Kidney glomerular epithelial cell (primary cell): ENCODE results near the gene RIT2.
A peak's percentile ranks its signal among the peaks of the same experiment; 100 is the strongest.

Source experiments
- DNase-seq: peaks from one replicate; lab custom pipeline; 2025; lab: John Stamatoyannopoulos, UW

The RIT2 gene

DNA sequence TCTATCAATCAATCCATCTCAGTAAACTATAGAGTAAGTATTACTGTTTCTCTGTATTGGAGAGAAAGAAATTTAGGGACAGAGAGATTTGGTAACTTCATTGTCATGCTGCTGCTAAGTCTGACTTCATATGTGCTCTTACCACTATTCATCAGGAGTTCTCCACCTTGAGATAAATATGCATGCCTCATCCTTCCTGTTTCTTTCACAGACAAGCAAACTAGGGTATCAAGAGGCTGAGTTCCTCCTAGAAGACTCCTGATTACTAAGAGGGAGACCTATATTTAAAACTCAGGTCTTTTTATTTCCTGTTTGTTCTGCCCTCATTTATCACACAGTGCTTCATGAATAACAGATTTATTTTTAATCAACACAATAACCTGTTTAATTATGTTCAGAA is 34.1 kb downstream of the RIT2 start:
- DNase-seq, result no peak

DNA sequence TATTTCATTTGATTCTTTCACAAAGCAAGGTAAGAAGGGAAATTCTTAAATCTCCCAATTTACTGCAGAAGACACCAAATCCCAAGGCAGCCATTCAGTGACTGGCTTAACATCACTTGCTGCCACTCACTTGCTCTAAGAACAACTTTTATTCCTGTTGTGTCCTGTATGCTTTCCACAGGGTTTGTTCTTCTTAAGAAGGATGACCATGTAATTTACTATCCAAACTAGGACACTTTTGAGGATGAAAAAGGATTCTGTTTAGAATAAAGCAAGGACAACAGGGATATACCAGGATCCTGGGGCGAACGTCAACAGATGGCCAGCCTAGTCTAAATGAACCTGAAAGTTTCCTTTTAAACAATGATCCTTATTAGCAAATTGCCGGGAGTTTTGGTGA is 34.8 kb downstream of the RIT2 start:
- DNase-seq, result no peak

DNA sequence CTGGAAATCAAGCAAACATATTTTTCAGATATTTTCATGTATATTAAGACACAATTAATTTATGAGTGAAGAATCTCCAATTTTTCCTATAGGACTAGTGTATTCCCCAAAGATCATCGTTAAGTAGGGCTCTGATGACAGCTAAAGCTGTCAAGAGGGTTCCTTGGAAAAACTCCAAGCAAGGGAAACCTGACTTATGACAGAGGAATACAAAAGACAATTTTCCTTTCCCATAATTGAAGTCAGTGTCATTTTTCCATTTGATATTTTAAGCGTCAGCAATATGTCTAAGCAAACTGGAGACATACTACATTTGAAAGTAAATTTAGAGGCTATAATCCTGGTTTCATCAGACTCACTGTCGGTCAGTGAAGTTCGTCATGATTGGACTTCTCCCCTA is 36.1 kb downstream of the RIT2 start:
- no peak for DNase-seq

DNA sequence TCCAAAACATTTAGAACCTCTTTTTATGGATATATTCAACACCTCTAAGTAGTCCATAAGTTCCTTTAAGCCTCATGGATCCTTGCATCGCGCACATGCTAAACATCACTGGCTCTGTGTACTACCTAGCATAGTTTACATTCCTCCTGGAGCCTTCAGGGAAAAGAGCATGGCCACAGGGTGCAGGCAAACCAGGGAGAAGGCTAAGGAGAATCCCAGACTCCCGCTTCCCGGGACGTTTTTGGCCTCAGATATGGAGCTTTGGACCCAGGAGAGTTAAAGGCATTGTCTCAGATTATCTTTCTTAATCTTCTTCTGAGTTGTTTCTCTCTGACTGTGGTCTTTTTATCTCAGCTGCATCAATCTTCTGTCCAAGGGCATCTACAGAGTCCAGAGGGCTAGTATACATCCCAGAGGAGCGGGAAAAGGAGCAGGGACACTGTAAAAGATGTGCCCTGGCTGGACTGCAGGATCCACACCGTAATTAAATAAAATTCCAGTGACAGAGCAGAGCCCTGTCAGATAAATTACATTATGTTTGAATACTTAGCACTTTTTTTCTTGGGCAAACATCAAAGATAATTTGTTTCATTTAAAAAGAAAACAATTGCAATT is 36.9 kb downstream of the RIT2 start:
- no peak for DNase-seq

DNA sequence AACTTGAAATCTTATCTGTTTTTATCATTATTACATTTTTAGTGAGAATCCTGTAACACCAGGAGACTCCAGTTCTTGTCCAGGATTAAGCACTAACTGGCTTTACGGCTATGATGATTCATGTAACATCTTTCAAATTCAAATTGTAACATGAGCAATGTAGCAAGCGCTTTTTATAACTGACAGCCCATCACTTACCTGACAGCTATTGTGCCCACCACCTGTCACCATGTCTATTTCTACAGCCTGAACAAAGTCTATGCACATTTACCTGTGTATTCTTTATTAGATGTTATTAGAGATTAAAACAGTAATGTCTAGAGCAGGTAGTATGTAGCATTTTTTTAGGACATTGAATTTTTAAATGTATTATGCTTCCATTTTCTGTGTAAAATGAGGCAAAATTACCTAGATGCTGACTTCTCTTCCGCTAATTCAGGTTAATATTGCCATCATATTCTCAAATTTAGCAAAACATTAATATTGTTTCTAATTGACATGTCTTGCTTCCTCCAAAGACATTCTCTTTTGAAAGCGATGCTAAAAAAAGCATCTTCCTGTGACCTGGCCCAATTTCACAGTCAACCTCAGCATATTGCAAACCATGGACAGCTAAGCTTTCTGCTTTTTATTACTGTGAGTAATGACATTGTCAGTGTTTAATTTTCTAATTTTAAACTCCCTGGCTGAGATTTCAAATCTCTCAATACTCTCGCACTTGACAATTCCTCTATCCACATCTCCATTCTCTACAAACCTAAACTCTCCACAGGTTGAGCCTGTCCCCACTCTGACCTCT is 37.8 kb downstream of the RIT2 start:
- no peak for DNase-seq

DNA sequence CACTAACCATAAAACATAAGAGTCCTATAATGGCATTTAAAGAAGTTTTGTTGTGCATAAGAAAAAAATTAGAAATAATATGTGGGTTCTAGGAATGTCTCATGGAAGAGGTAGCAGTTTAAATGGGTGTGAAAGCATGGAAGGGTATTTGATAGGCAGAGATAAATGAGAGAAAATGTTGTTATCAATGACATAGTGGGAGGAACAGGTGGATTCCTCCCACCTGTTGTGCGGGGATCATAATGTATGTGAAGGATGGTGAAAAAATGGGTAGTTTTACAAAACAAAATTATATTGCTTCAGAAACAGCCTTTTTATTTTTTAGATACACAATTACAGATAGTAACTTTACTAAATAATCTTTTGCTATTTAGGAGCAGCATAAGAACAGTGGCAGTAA is 41.7 kb downstream of the RIT2 start:
- DNase-seq, result no peak

DNA sequence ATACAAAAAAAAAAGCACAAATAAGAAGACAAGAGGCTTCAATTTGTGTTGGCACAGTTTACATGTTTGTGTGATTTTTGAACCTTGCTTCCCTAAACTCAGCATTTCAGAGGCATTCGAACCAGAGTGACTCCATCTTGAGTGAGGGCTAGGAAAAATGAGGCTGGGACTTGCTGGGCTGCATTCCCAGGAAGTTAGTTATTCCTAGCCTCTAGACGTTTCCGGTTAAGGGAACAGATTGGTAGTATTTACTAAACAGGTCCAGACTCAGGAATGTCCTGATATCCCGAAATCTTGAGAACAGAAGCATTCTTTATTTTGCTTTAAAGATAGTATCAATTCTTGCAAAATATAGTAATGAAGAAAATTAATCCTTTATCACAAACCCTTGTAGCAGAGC is 46.7 kb downstream of the RIT2 start:
- DNase-seq, result no peak

DNA sequence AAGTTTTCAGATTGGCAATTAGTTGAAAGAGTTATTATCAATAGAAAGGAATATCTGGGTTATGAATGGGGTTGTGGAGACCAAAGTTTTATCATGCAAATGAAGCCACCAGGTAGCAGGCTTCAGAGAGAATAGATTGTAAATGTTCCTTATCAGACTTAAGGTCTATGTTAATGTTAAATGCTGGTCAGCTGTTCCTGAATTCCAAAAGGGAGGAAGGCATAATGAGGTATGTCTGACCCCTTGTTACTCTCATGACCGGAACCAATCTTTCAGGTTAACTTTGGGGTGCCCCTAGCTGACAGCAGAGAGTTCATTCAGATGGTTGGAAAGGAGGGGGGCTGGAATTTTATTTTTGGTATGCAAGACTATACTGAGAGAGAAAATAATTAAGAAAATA is 47.9 kb downstream of the RIT2 start:
- no peak for DNase-seq

DNA sequence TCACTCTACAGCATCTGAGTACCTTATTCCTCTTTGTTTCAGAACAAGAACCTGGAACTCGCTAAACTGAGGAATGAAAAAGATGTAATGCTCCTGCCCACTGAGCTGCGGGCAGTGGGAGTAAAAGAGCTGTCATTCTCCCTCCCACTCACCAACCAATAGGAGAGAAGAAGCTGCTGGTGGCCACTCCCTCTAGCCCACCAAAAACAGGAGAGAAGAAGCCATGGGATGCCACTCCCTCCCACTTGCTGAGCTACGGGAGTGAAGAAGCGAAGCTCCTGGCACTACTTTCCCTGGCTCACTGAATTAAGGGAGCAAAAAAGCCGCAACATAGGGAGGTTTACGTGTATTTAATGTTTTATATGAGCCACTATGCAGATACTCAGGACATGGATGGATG is 53.7 kb downstream of the RIT2 start:
- DNase-seq, result no peak

DNA sequence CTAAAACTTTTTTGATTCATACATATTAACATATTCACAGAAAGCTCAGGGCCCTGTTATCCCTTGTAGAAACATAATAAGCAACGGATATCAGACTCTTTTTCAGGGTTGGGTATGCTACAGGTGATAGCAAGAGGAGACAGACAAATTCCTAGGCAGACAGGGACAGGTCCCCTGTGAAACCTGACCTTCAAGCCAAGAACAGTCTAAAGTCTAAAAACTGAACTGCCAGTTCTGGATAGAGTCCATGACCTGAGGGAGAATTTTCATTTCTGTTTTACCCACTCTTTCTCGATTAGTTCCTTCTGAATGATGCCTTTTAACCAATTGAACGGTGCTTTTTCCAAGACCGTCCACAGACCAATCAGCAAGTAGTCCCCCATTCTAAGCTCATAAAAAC is 54.2 kb downstream of the RIT2 start:
- no peak for DNase-seq

DNA sequence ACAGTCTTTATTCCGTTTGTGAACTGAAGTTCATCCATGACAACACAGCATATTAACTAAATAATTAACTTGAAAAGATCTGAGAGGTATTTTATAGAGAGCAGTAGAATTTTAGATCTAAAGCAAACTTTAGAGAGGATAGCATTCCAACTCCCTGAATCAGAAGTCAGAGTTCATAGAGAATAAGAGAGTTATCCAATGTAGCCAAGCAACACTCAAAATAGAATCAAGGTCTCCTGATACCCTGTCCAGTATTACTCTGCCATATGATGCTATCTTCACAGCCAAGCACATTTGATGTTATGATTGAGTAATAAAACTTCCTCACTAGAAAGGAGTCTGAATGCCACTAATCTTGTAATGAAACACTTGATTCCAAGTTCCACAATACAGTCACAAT is 55.5 kb downstream of the RIT2 start:
- DNase-seq, result peak; percentile 76

DNA sequence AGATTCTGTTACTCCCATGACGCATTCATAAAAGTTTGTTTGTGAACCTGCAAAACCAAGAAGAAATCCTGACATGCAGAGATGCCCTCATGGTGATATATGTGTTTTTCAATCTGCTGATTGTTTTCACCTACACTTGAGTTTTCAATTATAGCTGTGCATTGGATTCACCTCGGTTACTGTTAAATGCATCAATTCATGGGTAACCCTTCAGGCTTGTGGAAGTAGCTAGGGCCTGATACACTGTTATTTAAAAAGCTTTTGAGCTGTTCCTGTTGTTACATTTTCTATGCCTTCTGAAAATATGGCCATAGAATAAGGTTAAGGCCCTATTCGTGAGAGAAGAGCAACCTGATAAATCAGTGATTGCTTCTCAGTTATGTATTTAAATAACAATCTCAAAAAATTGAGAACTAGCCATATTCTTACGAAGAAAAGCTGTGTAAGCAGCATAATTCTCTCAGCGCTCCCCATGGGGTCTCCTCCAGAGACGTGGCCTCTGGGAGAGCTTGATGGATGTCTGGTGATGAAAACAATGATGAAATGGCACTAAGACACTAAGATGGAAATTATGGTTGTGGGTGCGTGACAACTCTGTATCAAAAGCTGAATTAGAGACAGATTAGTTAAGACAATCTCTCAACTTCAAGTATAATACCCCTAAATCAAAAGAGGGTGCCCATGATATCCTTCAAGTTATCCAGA is 60.5 kb downstream of the RIT2 start:
- no peak for DNase-seq

DNA sequence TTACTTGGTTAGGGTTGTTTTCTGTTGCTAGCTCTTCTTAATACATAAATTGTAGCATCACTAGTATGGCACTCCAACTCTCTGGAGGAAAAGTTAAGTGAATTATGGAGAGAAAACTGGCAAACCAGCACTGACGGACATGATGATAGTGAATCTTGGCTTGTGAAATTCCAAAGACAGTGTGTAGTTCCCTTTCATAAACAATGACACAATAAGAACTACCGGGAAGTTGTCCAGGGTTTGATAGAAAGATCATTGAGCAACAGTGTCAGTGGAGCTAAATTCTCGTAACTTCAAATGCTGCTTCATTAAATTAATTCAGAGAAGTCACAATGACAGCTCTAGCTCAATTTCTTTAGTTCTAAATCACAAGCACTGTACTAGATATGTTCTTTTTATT is 66.5 kb downstream of the RIT2 start:
- no peak for DNase-seq

DNA sequence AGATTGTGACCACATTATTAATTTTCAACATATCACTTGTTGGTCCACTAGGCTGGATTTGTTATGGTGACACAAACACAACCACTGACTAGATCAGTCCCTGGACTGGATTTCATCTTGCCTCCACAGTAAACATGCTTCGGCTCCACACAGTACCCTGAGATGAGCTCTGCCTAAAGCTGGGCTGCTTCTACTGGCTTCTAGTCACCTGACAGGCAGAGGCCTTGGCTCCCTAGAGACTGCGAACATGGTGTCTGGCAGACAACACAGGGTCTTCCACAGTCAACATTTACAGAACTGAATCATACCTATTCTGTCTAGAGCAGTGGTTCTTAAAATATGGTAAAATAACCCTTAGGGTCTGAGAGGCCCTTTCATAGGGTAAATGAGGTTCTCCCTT is 69.2 kb downstream of the RIT2 start:
- no peak for DNase-seq

DNA sequence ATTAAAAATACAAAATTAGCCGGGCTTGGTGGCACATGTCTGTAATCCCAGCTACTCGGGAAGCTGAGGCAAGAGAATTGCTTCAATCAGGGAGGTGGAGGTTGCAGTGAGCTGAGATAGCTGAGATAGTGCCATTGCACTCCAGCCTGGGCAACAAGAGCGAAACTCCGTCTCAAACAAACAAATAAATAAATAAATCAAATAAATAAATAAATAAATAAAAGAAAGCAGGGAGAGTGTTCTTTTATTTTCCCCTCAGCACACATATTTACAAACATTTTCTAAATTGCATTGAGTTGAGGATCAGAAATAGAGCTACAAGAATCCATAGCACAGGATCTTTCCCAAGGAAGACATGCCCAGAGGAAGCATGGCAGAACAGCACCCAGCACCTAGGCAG is 71.9 kb downstream of the RIT2 start:
- DNase-seq, result no peak

DNA sequence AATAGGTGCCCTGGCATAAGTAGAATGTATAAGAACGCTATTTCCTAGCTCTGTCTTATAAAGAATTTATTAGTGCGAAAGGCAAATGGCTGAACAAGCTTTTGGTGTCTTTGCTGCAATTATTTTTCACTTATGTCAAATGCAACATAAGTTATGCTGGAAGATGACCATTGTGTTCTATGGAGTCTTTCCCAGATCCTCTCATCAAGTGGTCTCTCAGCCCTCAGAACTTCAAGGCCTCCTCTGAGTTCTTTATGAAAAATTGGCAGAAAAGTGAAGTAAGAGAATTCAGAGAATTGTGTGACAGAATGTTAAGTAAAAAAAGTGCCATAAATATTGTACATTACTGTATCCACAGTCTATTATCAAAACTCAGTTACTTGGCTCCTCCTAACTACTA is 75.2 kb downstream of the RIT2 start:
- DNase-seq, result no peak

DNA sequence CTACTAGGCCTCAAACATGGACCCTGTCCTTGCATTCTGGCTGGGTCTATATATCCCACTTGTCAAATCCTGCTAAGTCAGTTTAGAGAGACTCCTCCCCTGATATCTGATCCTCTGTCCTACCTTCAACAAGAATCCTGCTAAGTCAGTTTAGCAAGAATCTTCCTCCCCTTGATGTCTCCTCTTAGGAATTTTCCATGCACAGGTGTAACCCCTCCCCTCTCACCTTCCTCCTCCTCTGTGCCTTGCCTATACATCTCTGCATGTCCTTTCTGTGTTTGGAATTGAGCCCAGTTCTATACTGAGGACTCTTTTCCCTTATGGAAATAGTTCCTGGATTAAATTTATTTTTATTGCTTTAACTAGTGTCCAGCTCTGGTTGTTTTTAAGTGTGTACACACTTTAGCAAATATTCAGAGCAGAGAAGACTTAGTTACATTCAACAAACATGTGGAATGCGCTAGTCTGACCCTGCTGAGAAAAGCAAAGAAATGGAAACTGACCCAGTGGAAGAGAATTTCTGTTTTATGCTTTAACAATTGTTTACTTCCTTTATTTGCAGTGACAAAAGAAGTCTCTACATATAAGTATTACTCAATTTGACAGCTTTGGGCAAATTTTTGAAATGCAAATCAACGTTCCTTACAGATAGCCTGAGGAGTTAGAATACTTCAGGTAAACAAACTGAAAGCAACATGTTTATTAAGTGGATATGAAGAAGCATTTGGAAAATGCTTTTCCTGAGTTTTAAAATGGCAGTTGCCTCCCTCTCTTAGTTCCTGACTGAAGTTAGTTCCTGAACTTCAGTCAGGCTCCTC is 80.6 kb downstream of the RIT2 start:
- no peak for DNase-seq

DNA sequence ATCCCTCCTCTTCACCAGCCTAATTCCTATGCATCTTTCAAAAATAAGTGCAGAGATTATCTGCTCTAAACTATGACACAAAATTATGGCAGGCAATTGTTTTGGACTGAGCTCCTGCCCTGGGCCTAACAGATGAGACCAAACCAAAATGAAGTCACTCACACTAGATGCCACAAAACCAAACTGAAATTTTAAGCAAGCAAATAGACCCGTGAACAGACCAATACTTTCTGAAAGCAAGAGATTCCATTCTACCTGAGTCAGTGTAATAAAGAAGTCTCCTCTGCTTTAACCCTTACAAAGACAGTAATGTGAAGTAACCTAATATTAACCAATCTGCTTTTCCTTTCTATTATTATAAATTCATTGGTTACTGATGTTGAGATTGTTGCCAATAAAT is 84.3 kb downstream of the RIT2 start:
- peak; percentile 42 for DNase-seq

DNA sequence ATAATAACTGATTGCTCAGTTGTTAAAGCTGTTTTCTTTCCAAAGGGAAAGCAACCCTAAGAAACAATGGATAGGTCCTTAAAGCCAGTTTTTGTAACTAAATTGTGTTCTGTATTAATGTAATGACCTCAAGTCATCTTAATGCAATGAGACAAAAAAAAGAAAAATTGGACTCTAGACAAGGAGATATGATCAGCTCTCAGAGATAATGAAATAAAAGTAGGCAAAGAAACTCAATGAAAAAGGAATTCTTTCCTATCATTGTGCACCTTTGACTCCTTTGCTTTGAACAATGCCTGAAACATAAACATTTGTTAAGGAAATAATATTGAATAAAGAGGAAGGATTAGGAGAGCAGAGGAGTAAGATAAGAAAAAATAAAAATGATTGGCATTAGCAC is 86.1 kb downstream of the RIT2 start:
- no peak for DNase-seq

DNA sequence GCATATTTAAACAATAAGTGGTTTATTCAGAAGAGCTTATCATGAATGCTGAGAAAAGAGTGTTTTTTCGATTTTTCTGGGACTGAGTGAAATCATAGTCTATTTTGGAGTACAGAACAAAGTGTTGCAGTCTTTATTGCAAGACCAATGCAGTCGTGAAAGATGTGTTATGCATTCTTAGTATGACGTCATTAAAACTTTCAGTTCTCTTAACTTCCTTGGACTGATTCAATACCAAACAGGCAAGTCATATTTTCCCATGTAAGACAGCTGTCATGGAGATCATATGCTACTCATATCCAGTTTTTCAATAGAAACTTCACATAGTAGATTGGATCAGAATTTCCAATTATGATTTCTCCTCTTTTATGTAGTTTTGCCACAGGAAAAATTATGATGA is 92.6 kb downstream of the RIT2 start:
- no peak for DNase-seq

DNA sequence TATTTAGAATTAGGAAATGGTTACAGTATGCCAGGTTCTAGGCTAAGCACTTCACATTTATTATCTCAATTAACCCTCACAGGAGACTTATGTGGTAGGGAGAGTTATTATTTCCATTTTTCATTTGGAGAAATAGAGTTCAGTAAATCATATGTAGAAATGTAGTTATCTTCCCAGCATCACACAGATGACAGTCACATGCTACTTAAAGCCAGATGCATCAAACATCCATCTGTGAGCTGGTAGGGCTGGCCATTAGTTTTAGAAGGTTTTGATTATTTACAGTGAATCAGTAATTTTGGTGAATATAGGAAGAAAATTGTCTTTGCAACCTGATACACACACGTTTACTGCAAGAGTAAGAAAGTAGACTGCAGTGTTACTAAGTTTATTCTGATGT is 97.9 kb downstream of the RIT2 start:
- no peak for DNase-seq

DNA sequence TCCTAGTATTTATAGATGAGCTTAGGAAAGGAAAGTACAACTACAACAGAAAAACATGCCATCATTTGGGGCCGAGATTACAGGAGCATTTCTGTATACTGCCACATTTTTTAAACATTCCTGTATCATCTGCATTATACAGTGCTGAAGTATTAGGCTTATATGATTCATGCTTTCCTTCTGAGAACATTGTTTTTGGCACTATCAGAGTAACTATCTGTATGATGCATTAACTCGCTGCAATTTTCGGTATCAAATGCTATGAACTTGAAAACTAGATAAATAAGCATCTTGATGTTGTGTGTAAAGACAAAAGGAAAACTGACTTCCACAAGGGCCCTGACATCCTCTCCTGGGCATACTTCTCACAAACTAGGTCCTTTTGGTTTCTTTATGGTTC is 102.0 kb downstream of the RIT2 start:
- no peak for DNase-seq

DNA sequence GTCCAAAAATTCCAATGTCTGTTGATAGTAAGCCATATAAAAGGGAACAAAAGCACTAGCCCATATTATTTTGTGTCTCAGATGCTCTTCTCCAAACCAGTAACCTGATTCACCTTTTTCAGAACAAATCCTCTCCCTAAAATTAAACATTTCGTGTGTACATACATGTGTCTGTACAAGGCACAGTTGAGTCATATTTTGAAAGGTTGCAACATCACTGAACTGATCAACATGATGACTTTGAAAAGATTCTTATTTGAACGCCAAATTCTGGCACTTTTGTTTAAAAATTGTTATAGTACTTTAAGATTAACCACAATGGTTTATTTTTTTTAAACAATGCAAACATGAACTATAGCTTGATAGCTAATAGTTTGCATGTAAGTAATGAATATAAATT is 102.5 kb downstream of the RIT2 start:
- DNase-seq, result no peak
